Left ventricle myocardium inferior (tissue), 1 donor: Measurements from ENCODE around the gene CLEC2D. TPM values are rescaled to one million over a fixed set of nuclear protein-coding genes. Genes with fewer than 3 reads are reported as not detected.
A peak's percentile ranks its signal among the peaks of the same experiment; 100 is the strongest.
"Not testable (repeated sequence)": the region's sequence is repeated elsewhere in the genome, so short reads cannot be mapped to it uniquely, and the experiment has no call there.

Experiments used
- DNase-seq: peaks from one replicate; pipeline ENCODE4 v3.0.0-alpha.2; 2020
- H3K27ac ChIP-seq: fragments of 200-600 bp; replicated peaks from 2 replicates; pipeline ENCODE4 v1.8.0; 2021
- H3K27me3 ChIP-seq: fragments of 200-600 bp; 2 replicates; pipeline ENCODE4 v1.8.0; 2021; ENCODE audit warnings: low read depth
- H3K36me3 ChIP-seq: fragments of 200-600 bp; 2 replicates; pipeline ENCODE4 v1.8.0; 2021
- H3K4me1 ChIP-seq: fragments of 200-600 bp; 2 replicates; pipeline ENCODE4 v1.8.0; 2021
- H3K4me3 ChIP-seq: fragments of 200-600 bp; 2 replicates; pipeline ENCODE4 v1.8.0; 2021; ENCODE audit warnings: mild to moderate bottlenecking, moderate library complexity
- H3K9me3 ChIP-seq: fragments of 200-600 bp; replicated peaks from 2 replicates; pipeline ENCODE4 v1.8.0; 2021
- CTCF ChIP-seq: fragments of 200-600 bp; IDR thresholded peaks from 2 replicates; pipeline ENCODE4 v1.8.0; 2021; ENCODE audit warnings: antibody characterized with exemption, mild to moderate bottlenecking, borderline replicate concordance
- intact Hi-C: fragments of 100-400 bp; cut with micrococcal nuclease; formaldehyde crosslinking; loops from one replicate; pipeline ENCODE4 v1.11.0; 2022
- total RNA-seq: library from RNA; stranded (reverse); fragmentation: NEBNext Ultra II Directional; extraction: Animal tissue kit (Norgen Biotek cat#: 25700); gene quantifications from one replicate; pipeline ENCODE4 v1.2.1, GENCODE V29; 2021
- donor health status: DM: no; HTN: yes; CAD: no; lungs with severe emphysema.

Gene CLEC2D
- total RNA-seq, 1 donor from 2014 or later: 3.3 TPM

GRCh38 chr12:9699269-9699897, 29.9 kb downstream of the CLEC2D start:
- Histone ChIP-seq H3K27ac (peak overlapping the region; percentile 66), H3K36me3 (peaks cover 12% of the 10 kb centered on the region), H3K4me3 (no peak overlapping the region), H3K9me3 (peaks cover 41% of the 10 kb centered on the region), H3K27me3 (no peaks in the 10 kb centered on the region), H3K4me1 (peaks cover 26% of the 10 kb centered on the region)
- intact Hi-C loops: no loop called here
- TF ChIP-seq CTCF: no peak
- no peak for DNase-seq

GRCh38 chr12:9699898-9700605, 30.5 kb downstream of the CLEC2D start:
- Histone ChIP-seq H3K4me3 (no peak overlapping the region), H3K27ac (peak overlapping the region; percentile 66), H3K36me3 (peaks cover 6% of the 10 kb centered on the region), H3K4me1 (peaks cover 26% of the 10 kb centered on the region), H3K27me3 (no peaks in the 10 kb centered on the region), H3K9me3 (peaks cover 41% of the 10 kb centered on the region)
- intact Hi-C loops: no loop called here
- no peak for DNase-seq
- no peak for TF ChIP-seq CTCF

- no peaks in the 10 kb centered on the region for H3K27me3 ChIP-seq
- H3K4me1 ChIP-seq: peaks cover 26% of the 10 kb centered on the region
- H3K4me3 ChIP-seq: no peak overlapping the region
- H3K36me3 ChIP-seq: peaks cover under 1% of the 10 kb centered on the region
- no peak for TF ChIP-seq CTCF
- intact Hi-C loops: no loop called here
- DNase-seq: no peak
- peaks cover 38% of the 10 kb centered on the region for H3K9me3 ChIP-seq
- peak overlapping the region; percentile 66 for H3K27ac ChIP-seq
Measured at GRCh38 chr12:9700606-9700956, 31.1 kb downstream of the CLEC2D start.

- Histone ChIP-seq H3K4me3 (no peak overlapping the region), H3K4me1 (peaks cover 24% of the 10 kb centered on the region), H3K27ac (no peak overlapping the region), H3K36me3 (no peaks in the 10 kb centered on the region), H3K27me3 (no peaks in the 10 kb centered on the region), H3K9me3 (peaks cover 31% of the 10 kb centered on the region)
- intact Hi-C loops: no loop called here
- DNase-seq: no peak
- no peak for TF ChIP-seq CTCF
Measured at GRCh38 chr12:9701380-9702154, 32.1 kb downstream of the CLEC2D start.

- intact Hi-C loops: no loop called here
Measured at GRCh38 chr12:9702255-9702654, 32.7 kb downstream of the CLEC2D start.

GRCh38 chr12:9704561-9704960, 35.0 kb downstream of the CLEC2D start:
- H3K4me1 ChIP-seq: peaks cover 15% of the 10 kb centered on the region

More at GRCh38 chr12:9702255-9702654, 32.7 kb downstream of the CLEC2D start:
- H3K27me3 ChIP-seq: no peaks in the 10 kb centered on the region
- no peak overlapping the region for H3K27ac ChIP-seq
- peaks cover 25% of the 10 kb centered on the region for H3K9me3 ChIP-seq
- no peaks in the 10 kb centered on the region for H3K36me3 ChIP-seq
- DNase-seq: no peak
- TF ChIP-seq CTCF: no peak
- peaks cover 22% of the 10 kb centered on the region for H3K4me1 ChIP-seq
- no peak overlapping the region for H3K4me3 ChIP-seq

More at GRCh38 chr12:9704561-9704960, 35.0 kb downstream of the CLEC2D start:
- H3K36me3 ChIP-seq, DNase-seq, intact Hi-C loops, H3K27ac ChIP-seq, H3K4me3 ChIP-seq, H3K9me3 ChIP-seq, H3K27me3 ChIP-seq: not testable (repeated sequence)
